K562 (cell line): ENCODE data around the gene IL15RA. TPM values are rescaled to one million over a fixed set of nuclear protein-coding genes. Genes with fewer than 3 reads are reported as not detected.

Experiments used
- ATAC-seq: fragments of 200-7000 bp; cut with Tn5 transposase; 3 replicates; pipeline ENCODE4 v1.9.1; 2020; ENCODE audit warnings: moderate library complexity
- BruUV-seq: library from RNA; stranded (reverse); fragments of 400-500 nt; replicated peaks from 2 replicates; lab custom pipeline; 2021; lab: Mats Ljungman, UMichigan
- CTCF ChIA-PET: fragments of 300-600 bp; formaldehyde crosslinking; extraction: SDS; loops from one replicate; lab custom pipeline; 2021; ENCODE audit warnings: low intra/inter-chr PET ratio; lab: Yijun Ruan, JAX
- POLR2A ChIA-PET: fragments of 300-600, 350-650 bp; sonication (Branson Sonifier 250); formaldehyde crosslinking; extraction: SDS; loops from one replicate; lab custom pipeline; 2021; ENCODE audit warnings: antibody characterized with exemption, inconsistent platforms; lab: Yijun Ruan, JAX
- DNase-seq, 4 experiments: peaks; one replicate each; pipeline versions ENCODE4 v3.0.0 to v3.0.0-alpha.2; 2011 to 2018; ENCODE audit warnings: low spot score in 3 of 4, mixed read lengths in 3 of 4; ENCODE audit errors: extremely low read depth in 1 of 4
- FAIRE-seq: peaks from 2 replicates; lab custom pipeline; 2011; peaks lifted over from hg19 to GRCh38; lab: Jason Lieb, UNC
- H2AFZ ChIP-seq: 2 replicates; pipeline ENCODE4 v1.6.0; 2011; ENCODE audit warnings: low read depth, low read length, control low read depth, inconsistent platforms
- H3K27ac ChIP-seq: fragments of 200-600 bp; 3 replicates; pipeline ENCODE4 v1.8.0; 2011; ENCODE audit warnings: low read depth, mild to moderate bottlenecking, control low read depth, inconsistent platforms, low read length, moderate library complexity, mixed read lengths; ENCODE audit errors: extremely low read depth
- H3K27me3 ChIP-seq, 2 experiments: fragments of 300-600 bp in 1 of 2; 2 replicates in 1 of 2; 3 replicates in 1 of 2; pipeline versions ENCODE4 v1.6.0 to v1.8.0; 2011; ENCODE audit warnings: inconsistent platforms in 2 of 2, low read length in 2 of 2, mild to moderate bottlenecking in 1 of 2, mixed read lengths in 1 of 2, moderate library complexity in 1 of 2; ENCODE audit not compliant: control insufficient read depth in 2 of 2, insufficient read depth in 2 of 2
- H3K36me3 ChIP-seq: fragments of 300-600 bp; 3 replicates; pipeline ENCODE4 v1.8.0; 2011; ENCODE audit warnings: mild to moderate bottlenecking, low read length, inconsistent platforms; ENCODE audit not compliant: control insufficient read depth, insufficient read depth
- H3K4me1 ChIP-seq, 2 experiments: fragments of 200-600 bp in 1 of 2; replicated peaks in 1 of 2; 2 replicates in 1 of 2; 3 replicates in 1 of 2; pipeline versions ENCODE4 v1.5.1 to v1.8.0; 2011; ENCODE audit warnings: inconsistent platforms in 2 of 2, low read length in 2 of 2, mild to moderate bottlenecking in 1 of 2, mixed read lengths in 1 of 2, moderate library complexity in 1 of 2; ENCODE audit not compliant: control insufficient read depth in 2 of 2, insufficient read depth in 2 of 2
- H3K4me2 ChIP-seq: 2 replicates; pipeline ENCODE4 v1.6.1; 2011; ENCODE audit warnings: low read length, control low read depth, inconsistent platforms, mixed read lengths; ENCODE audit not compliant: insufficient read depth
- H3K4me3 ChIP-seq: fragments of 200-600 bp; sonication (generic), shearing (Covaris generic); 2 replicates; pipeline ENCODE4 v1.5.1; 2016; ENCODE audit warnings: control low read depth, inconsistent platforms
- H3K79me2 ChIP-seq: fragments of 200-600 bp; 3 replicates; pipeline ENCODE4 v1.8.0; 2011; ENCODE audit warnings: low read length, inconsistent platforms; ENCODE audit not compliant: control insufficient read depth, insufficient read depth
- H3K9ac ChIP-seq, 2 experiments: 2 replicates each; pipeline versions ENCODE4 v1.6.0 to v1.6.1; 2011; ENCODE audit warnings: low read depth in 2 of 2, low read length in 2 of 2, control low read depth in 1 of 2, inconsistent platforms in 1 of 2, mild to moderate bottlenecking in 1 of 2, mixed read lengths in 1 of 2; ENCODE audit not compliant: insufficient read depth in 1 of 2
- H3K9me1 ChIP-seq: one replicate; pipeline ENCODE4 v1.6.0; 2011; ENCODE audit warnings: inconsistent platforms, mild to moderate bottlenecking, low read length, moderate library complexity; ENCODE audit not compliant: control insufficient read depth, insufficient read depth
- H3K9me3 ChIP-seq: replicated peaks from 2 replicates; pipeline ENCODE4 v1.5.1; 2011; ENCODE audit warnings: low read depth, low read length, inconsistent platforms; ENCODE audit not compliant: control insufficient read depth, insufficient read depth
- H4K20me1 ChIP-seq: replicated peaks from 2 replicates; pipeline ENCODE4 v1.6.1; 2011; ENCODE audit warnings: low read length, inconsistent platforms, mixed read lengths; ENCODE audit not compliant: control insufficient read depth, insufficient read depth
- FUS ChIP-seq: fragments of 200-400 bp; formaldehyde crosslinking; optimal IDR thresholded peaks from 2 replicates; pipeline ENCODE3; 2017; ENCODE audit warnings: low read depth, low read length
- MEIS2 ChIP-seq: fragments of 450-650 bp; IDR thresholded peaks from 2 replicates; pipeline ENCODE4 v1.6.1; 2014; ENCODE audit warnings: mild to moderate bottlenecking; ENCODE audit not compliant: partially characterized antibody
- MYC ChIP-seq, 2 experiments: fragments of 250-450 bp in 1 of 2; sonication (Bioruptor Pico) in 1 of 2; IDR thresholded peaks; 2 replicates each; pipeline versions ENCODE4 v1.5.1 to v1.6.1; 2012 to 2021; ENCODE audit warnings: low read depth in 2 of 2, borderline replicate concordance in 1 of 2, improper control_type of control experiment in 1 of 2, low read length in 1 of 2, mild to moderate bottlenecking in 1 of 2, moderate library complexity in 1 of 2
- RAD51 ChIP-seq: fragments of 450-650 bp; IDR thresholded peaks from 2 replicates; pipeline ENCODE4 v1.7.1; 2016; ENCODE audit warnings: low read depth, mild to moderate bottlenecking, borderline replicate concordance
- WGBS: fragments of 100-300 bp; shearing (Covaris generic); methylation state at CpG from one replicate; pipeline ENCODE4 v1.1.6; 2016; ENCODE audit warnings: low coverage, mixed read lengths; ENCODE audit not compliant: insufficient coverage; ENCODE audit errors: missing lambda C conversion rate; 5-methylcytosine and 5-hydroxymethylcytosine counted together
- in situ Hi-C: fragments of 300-500 bp; cut with MboI; formaldehyde crosslinking; loops from 4 replicates; pipeline ENCODE4 v1.15.0; 2018; ENCODE audit warnings: inconsistent platforms, mixed read lengths
- intact Hi-C: fragments of 100-400 bp; cut with micrococcal nuclease; formaldehyde crosslinking; loops from 2 replicates; pipeline ENCODE4 v1.14.2; 2022
- polyA plus RNA-seq, 8 experiments: library from polyadenylated mRNA; depleted of rRNA in 4 of 8; stranded (reverse) in 5 of 8; unstranded in 3 of 8; fragments of >200 nt; fragmentation: Nextera tagmentation in 2 of 8; fragmentation: Illumina TruSeq in 1 of 8; extraction: Ambion mirVana in 2 of 8; extraction: Trizol in 1 of 8; gene quantifications; 2 replicates each; pipeline versions ENCODE4 v1.2.1 to v1.2.3, GENCODE V29; 2011 to 2014; ENCODE audit warnings: inconsistent platforms in 1 of 8, missing spikeins in 1 of 8
- total RNA-seq, 7 experiments: library from RNA; depleted of rRNA in 6 of 7; stranded (reverse); fragments of >200 nt in 6 of 7; fragmentation: Illumina TruSeq in 2 of 7; extraction: Trizol in 2 of 7; gene quantifications; 2 replicates each; pipeline versions ENCODE4 v1.2.1 to v1.2.3, GENCODE V29; 2011 to 2021; ENCODE audit warnings: low replicate concordance in 1 of 7

The IL15RA gene
- total and polyA plus RNA-seq, 9 of the 15 experiments (the other 6 are each of a cell fraction or from before 2014, with no cell fraction given): 1.2 to 11.7 (median 8.0) TPM

DNA sequence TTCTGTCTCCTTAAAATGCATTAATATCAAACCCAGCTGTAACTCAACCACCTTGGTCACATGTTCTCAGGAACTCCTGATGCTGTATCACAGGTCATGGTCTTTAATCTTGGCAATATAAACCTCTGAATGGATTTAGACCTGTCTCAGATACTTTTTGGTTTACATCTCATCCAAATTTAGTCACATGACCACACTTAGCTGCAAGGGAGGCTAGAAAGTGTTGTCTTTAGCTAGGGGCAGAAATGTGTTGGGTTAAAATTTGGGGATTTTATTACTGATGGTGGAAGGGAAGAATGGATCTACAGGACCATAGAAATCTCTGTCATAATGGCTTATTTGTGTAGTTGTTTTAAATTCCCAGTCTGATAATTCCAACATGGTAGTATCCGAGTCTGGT lies 29.6 kb upstream of the IL15RA start (continued):
- no peak for TF ChIP-seq MYC (IDR thresholded peaks at IDR 0.05; ENCODE audit: low read depth, low read length)
- TF ChIP-seq MYC (CRISPR knock-in tag; IDR thresholded peaks at IDR 0.05; ENCODE audit: borderline replicate concordance, low read depth): no peak
- TF ChIP-seq RAD51: peak; percentile 60; the same call in 1 of the 2 replicates

DNA sequence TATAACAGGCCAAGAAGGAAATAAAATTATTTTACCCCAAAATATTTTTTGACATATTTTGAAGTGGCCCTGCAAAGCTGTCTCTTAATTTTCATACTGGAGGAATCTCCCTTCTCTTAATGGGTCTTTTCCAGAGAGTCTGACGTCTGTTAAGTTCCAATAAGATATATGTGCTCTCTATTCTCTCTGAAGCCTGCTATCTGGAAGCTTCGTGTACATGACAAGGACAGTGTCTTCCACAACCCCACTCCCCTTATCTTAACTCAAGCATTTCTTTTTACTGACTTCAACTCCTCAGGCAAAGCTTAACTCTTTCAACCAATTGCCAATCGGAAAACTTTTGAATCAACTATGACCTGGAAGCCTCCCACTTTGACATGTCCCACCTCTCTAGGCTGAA lies 29.2 kb upstream of the IL15RA start:
- Histone ChIP-seq H2AFZ (no peak overlapping the region), H3K36me3 (no peaks in the 10 kb centered on the region), H3K9me1 (no peaks in the 10 kb centered on the region), H3K27me3 (peaks cover 5% of the 10 kb centered on the region in 2 experiments; a peak in 2 of 5 replicates), H3K79me2 (no peaks in the 10 kb centered on the region), H3K27ac (no peak overlapping the region), H3K4me3 (no peak overlapping the region), H3K4me2 (no peak overlapping the region), H4K20me1 (no peaks in the 10 kb centered on the region), H3K4me1 (no peaks in the 10 kb centered on the region; a peak in 2 of 5 replicates)
- CTCF ChIA-PET: no interaction called here
- in situ Hi-C loops (no loop called here), intact Hi-C loops (no loop called here)
- POLR2A ChIA-PET: interaction anchor here (1.5 kb wide), 1 partner anchor 12 kb away, joined by 3 read pairs; no protein-coding TSS in a partner anchor
- no peak for ATAC-seq
- DNase-seq: no peak
- TF ChIP-seq FUS (no peak), MEIS2 (peak; percentile 2)
- TF ChIP-seq, all 486 proteins: peak for 1
- Histone ChIP-seq H3K9ac (no peak overlapping the region), H3K9me3 (no peaks in the 10 kb centered on the region)
- no TSS peak for BruUV-seq
- WGBS: 2% methylated on average over 3 of the region's 3 CpGs
- no peak for FAIRE-seq
